ENCODE data around the gene SLC7A8. TPM values are rescaled to one million over a fixed set of nuclear protein-coding genes. Genes with fewer than 3 reads are reported as not detected.

The SLC7A8 gene
- total and polyA plus RNA-seq, 2 experiments from 2014 or later, result 117 to 124 TPM

DNA sequence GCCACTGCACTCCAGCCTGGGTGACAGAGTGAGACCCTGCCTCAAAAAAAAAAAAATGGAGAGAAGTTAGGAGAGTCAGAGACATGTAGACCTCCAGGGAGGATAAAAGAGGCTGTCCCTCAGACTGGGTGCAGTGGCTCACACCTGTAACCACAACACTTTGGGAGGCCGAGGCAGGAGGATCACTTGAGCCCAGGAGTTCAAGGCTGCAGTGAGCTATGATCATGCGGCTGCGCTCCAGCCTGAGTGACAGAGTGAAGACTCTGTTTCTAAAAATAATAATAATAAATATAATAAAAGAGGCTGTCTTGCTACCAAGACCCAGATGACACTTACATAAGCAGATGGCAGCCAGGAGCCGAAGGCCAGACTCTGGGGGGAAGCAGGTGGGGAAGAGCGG lies 18.5 kb downstream of the SLC7A8 start:
- peaks cover 32% of the 10 kb centered on the region for H3K4me1 ChIP-seq (ENCODE audit: insufficient read depth)
- peaks cover 13% of the 10 kb centered on the region for H4K20me1 ChIP-seq (replicated peaks; ENCODE audit: insufficient read depth)
- TF ChIP-seq POLR2AphosphoS5 (IDR thresholded peaks at IDR 0.05; ENCODE audit: low read depth) (no peak), ZNF331 (CRISPR knock-in tag; IDR thresholded peaks at IDR 0.05; ENCODE audit: low read depth) (no peak), CREB1 (CRISPR knock-in tag; IDR thresholded peaks at IDR 0.05; ENCODE audit: low read depth) (no peak)
- Mint-ChIP-seq H3K4me3 (no peak overlapping the region), H3K36me3 (ENCODE audit: low read depth) (peaks cover 64% of the 10 kb centered on the region), H3K4me1 (peaks cover 32% of the 10 kb centered on the region), H3K27me3 (ENCODE audit: insufficient read depth, low read depth, poor library complexity) (peaks cover 13% of the 10 kb centered on the region), H3K9me3 (no peaks in the 10 kb centered on the region), H3K27ac (no peak overlapping the region)
- H2AFZ ChIP-seq, result no peak overlapping the region
- peaks cover 9% of the 10 kb centered on the region; the same call in 1 of the 2 replicates for H3K79me2 ChIP-seq (replicated peaks; ENCODE audit: insufficient read depth)
- H3K36me3 ChIP-seq (ENCODE audit: insufficient read depth), result peaks cover 5% of the 10 kb centered on the region; the same call in 1 of the 2 replicates
- H3K9me2 ChIP-seq (ENCODE audit: insufficient read depth), result no peaks in the 10 kb centered on the region
- ATAC-seq, result no peak
- H3K27ac ChIP-seq (ENCODE audit: low read depth), result no peak overlapping the region
- 0 out of 2 replicates have a peak, but pooled peaks cover 6% of the 10 kb centered on the region for H3F3A ChIP-seq (replicated peaks; ENCODE audit: low read depth)
- no peaks in the 10 kb centered on the region for H3K27me3 ChIP-seq (ENCODE audit: insufficient read depth)
- no peak overlapping the region for H3K4me2 ChIP-seq
- H3K4me3 ChIP-seq, result no peak overlapping the region
- DNase-seq (ENCODE audit: low spot score), result no peak

DNA sequence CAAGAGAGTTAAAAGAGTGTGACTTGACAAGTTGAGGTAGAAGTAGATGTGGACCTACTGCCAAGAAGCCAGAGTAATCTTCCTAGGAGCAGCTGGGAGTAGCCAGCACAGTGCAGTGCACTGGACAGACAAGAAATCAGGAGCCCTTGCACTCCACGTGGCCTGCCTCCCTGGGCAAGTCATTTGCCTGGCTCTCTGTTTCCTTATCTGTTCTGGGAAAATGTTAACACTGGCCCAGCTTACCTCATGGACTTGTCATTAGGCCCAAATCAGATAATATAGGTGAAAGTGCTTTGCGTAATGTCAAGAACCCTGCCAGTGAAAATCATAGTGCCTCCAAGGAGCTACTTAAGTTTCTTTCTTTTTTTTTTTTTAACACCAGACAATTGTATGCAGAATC lies 19.2 kb downstream of the SLC7A8 start:
- no peaks in the 10 kb centered on the region for H3K9me3 Mint-ChIP-seq
- Histone ChIP-seq H3K9me2 (ENCODE audit: insufficient read depth) (no peaks in the 10 kb centered on the region), H3K4me3 (no peak overlapping the region), H3F3A (replicated peaks; ENCODE audit: low read depth) (peaks cover 11% of the 10 kb centered on the region; the same call in 1 of the 2 replicates), H2AFZ (no peak overlapping the region), H3K79me2 (replicated peaks; ENCODE audit: insufficient read depth) (peaks cover 9% of the 10 kb centered on the region; the same call in 1 of the 2 replicates), H3K27ac (ENCODE audit: low read depth) (no peak overlapping the region), H3K36me3 (ENCODE audit: insufficient read depth) (peaks cover 9% of the 10 kb centered on the region; the same call in 1 of the 2 replicates), H3K27me3 (ENCODE audit: insufficient read depth) (no peaks in the 10 kb centered on the region), H3K4me1 (ENCODE audit: insufficient read depth) (peaks cover 39% of the 10 kb centered on the region), H3K4me2 (no peak overlapping the region), H4K20me1 (replicated peaks; ENCODE audit: insufficient read depth) (peaks cover 13% of the 10 kb centered on the region)
- H3K4me3 Mint-ChIP-seq, result no peak overlapping the region
- H3K27me3 Mint-ChIP-seq (ENCODE audit: insufficient read depth, low read depth, poor library complexity), result peaks cover 13% of the 10 kb centered on the region
- peaks cover 39% of the 10 kb centered on the region for H3K4me1 Mint-ChIP-seq
- H3K27ac Mint-ChIP-seq, result no peak overlapping the region
- DNase-seq (ENCODE audit: low spot score) (no peak), ATAC-seq (no peak)
- peaks cover 68% of the 10 kb centered on the region for H3K36me3 Mint-ChIP-seq (ENCODE audit: low read depth)
- TF ChIP-seq, protein P1, sequence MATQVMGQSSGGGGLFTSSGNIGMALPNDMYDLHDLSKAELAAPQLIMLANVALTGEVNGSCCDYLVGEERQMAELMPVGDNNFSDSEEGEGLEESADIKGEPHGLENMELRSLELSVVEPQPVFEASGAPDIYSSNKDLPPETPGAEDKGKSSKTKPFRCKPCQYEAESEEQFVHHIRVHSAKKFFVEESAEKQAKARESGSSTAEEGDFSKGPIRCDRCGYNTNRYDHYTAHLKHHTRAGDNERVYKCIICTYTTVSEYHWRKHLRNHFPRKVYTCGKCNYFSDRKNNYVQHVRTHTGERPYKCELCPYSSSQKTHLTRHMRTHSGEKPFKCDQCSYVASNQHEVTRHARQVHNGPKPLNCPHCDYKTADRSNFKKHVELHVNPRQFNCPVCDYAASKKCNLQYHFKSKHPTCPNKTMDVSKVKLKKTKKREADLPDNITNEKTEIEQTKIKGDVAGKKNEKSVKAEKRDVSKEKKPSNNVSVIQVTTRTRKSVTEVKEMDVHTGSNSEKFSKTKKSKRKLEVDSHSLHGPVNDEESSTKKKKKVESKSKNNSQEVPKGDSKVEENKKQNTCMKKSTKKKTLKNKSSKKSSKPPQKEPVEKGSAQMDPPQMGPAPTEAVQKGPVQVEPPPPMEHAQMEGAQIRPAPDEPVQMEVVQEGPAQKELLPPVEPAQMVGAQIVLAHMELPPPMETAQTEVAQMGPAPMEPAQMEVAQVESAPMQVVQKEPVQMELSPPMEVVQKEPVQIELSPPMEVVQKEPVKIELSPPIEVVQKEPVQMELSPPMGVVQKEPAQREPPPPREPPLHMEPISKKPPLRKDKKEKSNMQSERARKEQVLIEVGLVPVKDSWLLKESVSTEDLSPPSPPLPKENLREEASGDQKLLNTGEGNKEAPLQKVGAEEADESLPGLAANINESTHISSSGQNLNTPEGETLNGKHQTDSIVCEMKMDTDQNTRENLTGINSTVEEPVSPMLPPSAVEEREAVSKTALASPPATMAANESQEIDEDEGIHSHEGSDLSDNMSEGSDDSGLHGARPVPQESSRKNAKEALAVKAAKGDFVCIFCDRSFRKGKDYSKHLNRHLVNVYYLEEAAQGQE (IDR thresholded peaks at IDR 0.05; ENCODE audit: unreplicated experiment), result no peak
- no peak for TF ChIP-seq EZH2phosphoT487 (IDR thresholded peaks at IDR 0.05; ENCODE audit: unreplicated experiment)
- TF ChIP-seq, protein P2, sequence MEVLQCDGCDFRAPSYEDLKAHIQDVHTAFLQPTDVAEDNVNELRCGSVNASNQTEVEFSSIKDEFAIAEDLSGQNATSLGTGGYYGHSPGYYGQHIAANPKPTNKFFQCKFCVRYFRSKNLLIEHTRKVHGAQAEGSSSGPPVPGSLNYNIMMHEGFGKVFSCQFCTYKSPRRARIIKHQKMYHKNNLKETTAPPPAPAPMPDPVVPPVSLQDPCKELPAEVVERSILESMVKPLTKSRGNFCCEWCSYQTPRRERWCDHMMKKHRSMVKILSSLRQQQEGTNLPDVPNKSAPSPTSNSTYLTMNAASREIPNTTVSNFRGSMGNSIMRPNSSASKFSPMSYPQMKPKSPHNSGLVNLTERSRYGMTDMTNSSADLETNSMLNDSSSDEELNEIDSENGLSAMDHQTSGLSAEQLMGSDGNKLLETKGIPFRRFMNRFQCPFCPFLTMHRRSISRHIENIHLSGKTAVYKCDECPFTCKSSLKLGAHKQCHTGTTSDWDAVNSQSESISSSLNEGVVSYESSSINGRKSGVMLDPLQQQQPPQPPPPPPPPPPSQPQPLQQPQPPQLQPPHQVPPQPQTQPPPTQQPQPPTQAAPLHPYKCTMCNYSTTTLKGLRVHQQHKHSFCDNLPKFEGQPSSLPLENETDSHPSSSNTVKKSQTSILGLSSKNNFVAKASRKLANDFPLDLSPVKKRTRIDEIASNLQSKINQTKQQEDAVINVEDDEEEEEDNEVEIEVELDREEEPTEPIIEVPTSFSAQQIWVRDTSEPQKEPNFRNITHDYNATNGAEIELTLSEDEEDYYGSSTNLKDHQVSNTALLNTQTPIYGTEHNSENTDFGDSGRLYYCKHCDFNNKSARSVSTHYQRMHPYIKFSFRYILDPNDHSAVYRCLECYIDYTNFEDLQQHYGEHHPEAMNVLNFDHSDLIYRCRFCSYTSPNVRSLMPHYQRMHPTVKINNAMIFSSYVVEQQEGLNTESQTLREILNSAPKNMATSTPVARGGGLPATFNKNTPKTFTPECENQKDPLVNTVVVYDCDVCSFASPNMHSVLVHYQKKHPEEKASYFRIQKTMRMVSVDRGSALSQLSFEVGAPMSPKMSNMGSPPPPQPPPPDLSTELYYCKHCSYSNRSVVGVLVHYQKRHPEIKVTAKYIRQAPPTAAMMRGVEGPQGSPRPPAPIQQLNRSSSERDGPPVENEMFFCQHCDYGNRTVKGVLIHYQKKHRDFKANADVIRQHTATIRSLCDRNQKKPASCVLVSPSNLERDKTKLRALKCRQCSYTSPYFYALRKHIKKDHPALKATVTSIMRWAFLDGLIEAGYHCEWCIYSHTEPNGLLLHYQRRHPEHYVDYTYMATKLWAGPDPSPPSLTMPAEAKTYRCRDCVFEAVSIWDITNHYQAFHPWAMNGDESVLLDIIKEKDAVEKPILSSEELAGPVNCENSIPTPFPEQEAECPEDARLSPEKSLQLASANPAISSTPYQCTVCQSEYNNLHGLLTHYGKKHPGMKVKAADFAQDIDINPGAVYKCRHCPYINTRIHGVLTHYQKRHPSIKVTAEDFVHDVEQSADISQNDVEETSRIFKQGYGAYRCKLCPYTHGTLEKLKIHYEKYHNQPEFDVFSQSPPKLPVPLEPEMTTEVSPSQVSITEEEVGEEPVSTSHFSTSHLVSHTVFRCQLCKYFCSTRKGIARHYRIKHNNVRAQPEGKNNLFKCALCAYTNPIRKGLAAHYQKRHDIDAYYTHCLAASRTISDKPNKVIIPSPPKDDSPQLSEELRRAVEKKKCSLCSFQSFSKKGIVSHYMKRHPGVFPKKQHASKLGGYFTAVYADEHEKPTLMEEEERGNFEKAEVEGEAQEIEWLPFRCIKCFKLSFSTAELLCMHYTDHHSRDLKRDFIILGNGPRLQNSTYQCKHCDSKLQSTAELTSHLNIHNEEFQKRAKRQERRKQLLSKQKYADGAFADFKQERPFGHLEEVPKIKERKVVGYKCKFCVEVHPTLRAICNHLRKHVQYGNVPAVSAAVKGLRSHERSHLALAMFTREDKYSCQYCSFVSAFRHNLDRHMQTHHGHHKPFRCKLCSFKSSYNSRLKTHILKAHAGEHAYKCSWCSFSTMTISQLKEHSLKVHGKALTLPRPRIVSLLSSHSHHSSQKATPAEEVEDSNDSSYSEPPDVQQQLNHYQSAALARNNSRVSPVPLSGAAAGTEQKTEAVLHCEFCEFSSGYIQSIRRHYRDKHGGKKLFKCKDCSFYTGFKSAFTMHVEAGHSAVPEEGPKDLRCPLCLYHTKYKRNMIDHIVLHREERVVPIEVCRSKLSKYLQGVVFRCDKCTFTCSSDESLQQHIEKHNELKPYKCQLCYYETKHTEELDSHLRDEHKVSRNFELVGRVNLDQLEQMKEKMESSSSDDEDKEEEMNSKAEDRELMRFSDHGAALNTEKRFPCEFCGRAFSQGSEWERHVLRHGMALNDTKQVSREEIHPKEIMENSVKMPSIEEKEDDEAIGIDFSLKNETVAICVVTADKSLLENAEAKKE (CRISPR knock-in tag; IDR thresholded peaks at IDR 0.05), result no peak
- TF ChIP-seq POLR2AphosphoS5 (IDR thresholded peaks at IDR 0.05; ENCODE audit: low read depth), result no peak
- TF ChIP-seq JUNB (IDR thresholded peaks at IDR 0.05; ENCODE audit: unreplicated experiment), result no peak
- TF ChIP-seq EZH2 (IDR thresholded peaks at IDR 0.05; ENCODE audit: low read depth, unreplicated experiment), result no peak
- no peak for TF ChIP-seq CREB1 (CRISPR knock-in tag; IDR thresholded peaks at IDR 0.05; ENCODE audit: low read depth)
- no peak for TF ChIP-seq ZNF331 (CRISPR knock-in tag; IDR thresholded peaks at IDR 0.05; ENCODE audit: low read depth)
- TF ChIP-seq, protein P3, sequence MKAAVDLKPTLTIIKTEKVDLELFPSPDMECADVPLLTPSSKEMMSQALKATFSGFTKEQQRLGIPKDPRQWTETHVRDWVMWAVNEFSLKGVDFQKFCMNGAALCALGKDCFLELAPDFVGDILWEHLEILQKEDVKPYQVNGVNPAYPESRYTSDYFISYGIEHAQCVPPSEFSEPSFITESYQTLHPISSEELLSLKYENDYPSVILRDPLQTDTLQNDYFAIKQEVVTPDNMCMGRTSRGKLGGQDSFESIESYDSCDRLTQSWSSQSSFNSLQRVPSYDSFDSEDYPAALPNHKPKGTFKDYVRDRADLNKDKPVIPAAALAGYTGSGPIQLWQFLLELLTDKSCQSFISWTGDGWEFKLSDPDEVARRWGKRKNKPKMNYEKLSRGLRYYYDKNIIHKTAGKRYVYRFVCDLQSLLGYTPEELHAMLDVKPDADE (IDR thresholded peaks at IDR 0.05), result no peak
- TF ChIP-seq STAT1 (IDR thresholded peaks at IDR 0.05; ENCODE audit: unreplicated experiment), result no peak
